ENCODE results near the gene KLHL29.

KLHL29 gene

GRCh38 chr2:23399674-23400261 lies 14.8 kb downstream of the KLHL29 start:
- TF ChIP-seq, protein P1, sequence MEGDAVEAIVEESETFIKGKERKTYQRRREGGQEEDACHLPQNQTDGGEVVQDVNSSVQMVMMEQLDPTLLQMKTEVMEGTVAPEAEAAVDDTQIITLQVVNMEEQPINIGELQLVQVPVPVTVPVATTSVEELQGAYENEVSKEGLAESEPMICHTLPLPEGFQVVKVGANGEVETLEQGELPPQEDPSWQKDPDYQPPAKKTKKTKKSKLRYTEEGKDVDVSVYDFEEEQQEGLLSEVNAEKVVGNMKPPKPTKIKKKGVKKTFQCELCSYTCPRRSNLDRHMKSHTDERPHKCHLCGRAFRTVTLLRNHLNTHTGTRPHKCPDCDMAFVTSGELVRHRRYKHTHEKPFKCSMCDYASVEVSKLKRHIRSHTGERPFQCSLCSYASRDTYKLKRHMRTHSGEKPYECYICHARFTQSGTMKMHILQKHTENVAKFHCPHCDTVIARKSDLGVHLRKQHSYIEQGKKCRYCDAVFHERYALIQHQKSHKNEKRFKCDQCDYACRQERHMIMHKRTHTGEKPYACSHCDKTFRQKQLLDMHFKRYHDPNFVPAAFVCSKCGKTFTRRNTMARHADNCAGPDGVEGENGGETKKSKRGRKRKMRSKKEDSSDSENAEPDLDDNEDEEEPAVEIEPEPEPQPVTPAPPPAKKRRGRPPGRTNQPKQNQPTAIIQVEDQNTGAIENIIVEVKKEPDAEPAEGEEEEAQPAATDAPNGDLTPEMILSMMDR (conservative IDR thresholded peaks at IDR 0.05), result no peak
- no peak for TF ChIP-seq ZFX (IDR thresholded peaks at IDR 0.05)
- no peak overlapping the region for H3K27ac ChIP-seq

DNA sequence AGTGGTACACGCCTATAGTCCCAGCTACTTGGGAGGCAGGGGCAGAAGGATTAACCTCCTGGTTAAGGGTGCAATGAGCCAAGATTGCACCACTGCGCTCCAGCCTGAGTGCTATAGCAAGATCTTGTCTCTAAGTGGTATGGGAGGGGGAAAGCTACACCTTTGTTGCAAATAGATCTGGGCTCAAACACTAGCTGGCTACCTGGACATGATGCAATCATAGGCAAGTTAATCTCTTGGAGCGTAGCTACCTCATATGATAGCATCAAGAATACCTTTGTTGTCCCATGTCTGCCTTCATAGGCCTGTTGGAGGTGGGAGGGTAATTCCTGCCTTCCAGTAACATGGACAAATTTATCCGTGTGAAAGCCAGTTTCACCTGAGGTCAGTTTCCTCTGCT lies 15.7 kb downstream of the KLHL29 start:
- no peak overlapping the region for H3K27ac ChIP-seq
- no peak for TF ChIP-seq ZFX (IDR thresholded peaks at IDR 0.05)
- TF ChIP-seq, protein P1 (conservative IDR thresholded peaks at IDR 0.05), result no peak

DNA sequence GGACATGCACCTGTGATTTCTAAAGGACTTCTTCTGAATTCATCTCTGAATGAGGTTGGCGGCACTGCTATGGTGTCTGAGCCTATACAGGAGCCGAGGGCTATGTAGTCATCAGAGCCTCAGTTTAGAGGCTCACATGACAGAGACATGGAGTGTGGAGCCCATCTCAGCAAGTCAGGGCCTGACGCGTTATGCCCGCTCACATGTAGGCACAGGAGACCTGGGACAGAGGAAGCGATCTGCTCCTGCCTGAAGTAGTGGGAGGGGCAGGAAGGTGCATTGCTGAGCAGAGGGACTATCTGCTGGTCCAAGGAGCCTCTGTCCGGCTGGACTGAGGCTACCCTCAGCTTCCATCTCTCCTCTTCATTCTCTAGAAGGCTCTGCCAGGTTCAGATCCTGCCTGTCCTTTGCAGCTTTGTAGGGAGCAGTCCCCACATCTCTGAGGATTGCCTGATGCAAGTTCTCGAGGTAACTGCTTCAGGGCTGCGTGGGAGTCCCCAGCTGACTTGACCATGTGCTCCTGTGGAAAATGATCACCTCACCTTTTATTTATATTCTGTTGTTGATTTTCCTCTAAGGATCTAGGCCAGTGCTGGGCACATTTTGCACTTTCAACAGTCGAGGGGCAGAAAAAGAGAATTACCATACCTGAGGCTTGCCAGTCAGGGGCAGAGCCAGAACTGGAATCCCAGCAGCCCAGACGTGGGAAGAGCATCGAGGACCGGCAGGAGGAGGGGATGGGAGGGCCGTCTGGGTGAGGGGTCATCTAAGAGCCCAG lies 16.6 kb downstream of the KLHL29 start:
- no peak for TF ChIP-seq ZFX (IDR thresholded peaks at IDR 0.05)
- TF ChIP-seq, protein P1 (conservative IDR thresholded peaks at IDR 0.05), result no peak
- peak overlapping the region; percentile 14 for H3K27ac ChIP-seq

DNA sequence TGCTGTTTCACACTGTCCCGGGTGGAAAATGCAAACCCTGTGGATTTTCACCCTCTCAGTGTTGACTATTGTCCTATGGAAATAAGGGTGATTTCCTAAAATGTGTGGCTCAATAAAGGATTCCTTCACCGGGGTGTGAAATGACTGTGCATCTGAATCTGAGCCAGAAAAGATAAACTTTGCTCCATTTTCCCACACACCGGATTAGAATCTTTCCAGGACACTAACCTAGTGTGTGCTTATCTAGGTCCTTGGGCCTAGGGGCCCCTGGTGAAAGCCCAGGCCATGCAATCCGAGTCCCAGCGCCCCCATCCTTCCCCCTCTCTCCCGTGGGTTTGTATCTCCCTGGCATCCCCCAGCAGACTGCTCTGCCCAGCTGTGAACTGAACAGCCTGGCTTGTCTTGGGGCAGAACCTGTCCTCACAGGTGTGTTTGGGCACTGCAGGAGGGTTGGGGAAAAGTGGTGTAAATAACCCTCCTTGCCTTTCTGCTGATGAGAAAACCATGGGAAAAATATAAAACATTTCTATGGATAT lies 17.3 kb downstream of the KLHL29 start:
- H3K27ac ChIP-seq, result peak overlapping the region; percentile 14
- TF ChIP-seq, protein P1 (conservative IDR thresholded peaks at IDR 0.05), result no peak
- no peak for TF ChIP-seq ZFX (IDR thresholded peaks at IDR 0.05)

GRCh38 chr2:23404426-23404825 lies 19.4 kb downstream of the KLHL29 start:
- no peak for TF ChIP-seq ZFX (IDR thresholded peaks at IDR 0.05)
- TF ChIP-seq, protein P1 (conservative IDR thresholded peaks at IDR 0.05), result no peak; the same call in 1 of the 2 replicates

DNA sequence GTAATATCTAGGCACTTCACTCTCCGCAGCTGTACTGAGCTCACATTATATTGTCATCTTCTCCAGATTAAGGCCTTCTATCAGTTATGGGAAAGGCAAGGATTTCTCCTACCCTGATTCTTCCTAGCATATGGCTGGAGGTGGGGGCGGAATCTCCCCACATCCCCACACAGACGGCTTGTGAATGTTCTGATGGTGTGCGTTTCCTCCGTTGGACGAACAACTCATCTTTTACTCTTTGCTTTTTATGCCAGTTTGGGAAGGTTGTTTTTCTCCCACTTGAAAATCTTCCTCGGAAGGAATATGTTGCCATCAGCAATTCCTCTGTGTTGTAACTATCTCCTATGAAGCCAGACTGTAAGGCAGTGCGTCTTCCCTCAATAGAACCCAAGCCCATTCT lies 24.3 kb downstream of the KLHL29 start:
- peak overlapping the region; percentile 81 for H3K27ac ChIP-seq
- TF ChIP-seq, protein P1 (conservative IDR thresholded peaks at IDR 0.05), result no peak
- no peak for TF ChIP-seq ZFX (IDR thresholded peaks at IDR 0.05)

More at GRCh38 chr2:23404426-23404825, 19.4 kb downstream of the KLHL29 start:
- peak overlapping the region; percentile 65; the same call in 1 of the 2 replicates for H3K27ac ChIP-seq

GRCh38 chr2:23410596-23410995 lies 25.6 kb downstream of the KLHL29 start:
- H3K27ac ChIP-seq, result peak overlapping the region; percentile 81
- no peak for TF ChIP-seq ZFX (IDR thresholded peaks at IDR 0.05)
- TF ChIP-seq, protein P1 (conservative IDR thresholded peaks at IDR 0.05), result no peak
